ENCODE results near the gene ADCY1.

The ADCY1 gene

DNA sequence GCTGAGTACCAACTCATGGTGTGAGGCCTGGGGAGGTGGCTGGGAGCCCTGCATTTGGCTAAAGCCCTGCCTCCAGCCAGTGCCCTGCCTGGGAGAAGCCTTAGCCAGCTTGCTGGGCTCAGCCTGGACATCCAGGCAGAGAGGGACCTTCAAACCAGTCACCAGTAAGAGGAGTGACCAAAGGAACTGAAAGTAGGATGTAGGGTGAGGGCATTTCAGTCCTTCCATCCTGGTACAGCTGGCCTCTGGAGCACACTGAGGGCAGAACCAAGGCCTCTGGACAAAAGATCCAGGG is 124.8 kb downstream of the ADCY1 start:
- Histone ChIP-seq H3K4me1 (ENCODE audit: insufficient read depth, insufficient read length) (no peaks in the 10 kb centered on the region), H3K9me3 (ENCODE audit: insufficient read depth, low read length) (no peaks in the 10 kb centered on the region), H3K9ac (ENCODE audit: insufficient read length, low read depth) (no peak overlapping the region), H3K27me3 (ENCODE audit: insufficient read depth, insufficient read length) (no peaks in the 10 kb centered on the region), H3K36me3 (ENCODE audit: insufficient read depth, insufficient read length, low read length) (no peaks in the 10 kb centered on the region), H3K4me3 (ENCODE audit: insufficient read length, low read depth) (no peak overlapping the region)
- TF ChIP-seq SUZ12 (IDR thresholded peaks at IDR 0.05; ENCODE audit: extremely low read depth, insufficient read depth, insufficient read length): no peak
- no peak for TF ChIP-seq YY1 (IDR thresholded peaks at IDR 0.05; ENCODE audit: insufficient read depth, insufficient read length)
- no peak for TF ChIP-seq ZNF274 (IDR thresholded peaks at IDR 0.05; ENCODE audit: low read depth, low read length)
- no peak for DNase-seq (ENCODE audit: low read depth, low spot score)

DNA sequence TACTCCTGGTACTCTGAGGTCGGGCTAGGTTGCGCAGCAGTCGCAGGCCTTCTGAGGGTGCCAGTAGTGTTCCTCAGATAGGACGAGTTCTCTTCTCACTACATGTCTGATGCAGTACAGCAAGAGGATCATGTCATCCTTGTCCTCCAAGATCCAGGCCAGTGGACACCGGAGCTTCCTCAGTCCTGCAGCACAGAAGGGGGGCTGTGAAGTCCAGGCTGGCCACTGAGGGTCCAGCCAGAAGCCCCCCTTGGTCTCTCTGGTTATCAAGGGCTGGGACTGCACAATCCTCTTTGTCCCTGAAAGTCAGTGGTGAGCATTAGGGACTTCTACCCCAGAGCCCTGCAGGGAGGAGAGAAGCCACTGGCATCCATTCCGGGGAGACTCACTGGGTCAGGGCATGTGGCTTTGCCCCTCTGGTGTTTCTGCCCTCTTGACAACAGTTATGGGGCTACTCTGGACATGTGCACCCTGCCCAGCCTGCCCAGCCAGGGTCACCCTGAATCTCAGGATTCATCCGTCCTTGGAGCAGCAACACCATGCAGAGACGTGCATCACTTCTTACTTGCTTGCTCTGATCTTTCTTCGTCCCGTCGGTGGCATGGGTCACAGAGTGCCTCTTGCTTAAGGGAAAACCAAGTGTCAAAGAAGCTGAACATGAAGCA is 125.7 kb downstream of the ADCY1 start:
- H3K9me3 ChIP-seq (ENCODE audit: insufficient read depth, low read length): no peaks in the 10 kb centered on the region
- DNase-seq (ENCODE audit: low read depth, low spot score): no peak
- no peaks in the 10 kb centered on the region for H3K36me3 ChIP-seq (ENCODE audit: insufficient read depth, insufficient read length, low read length)
- H3K9ac ChIP-seq (ENCODE audit: insufficient read length, low read depth): no peak overlapping the region
- H3K4me1 ChIP-seq (ENCODE audit: insufficient read depth, insufficient read length): no peaks in the 10 kb centered on the region
- no peaks in the 10 kb centered on the region for H3K27me3 ChIP-seq (ENCODE audit: insufficient read depth, insufficient read length)
- TF ChIP-seq YY1 (IDR thresholded peaks at IDR 0.05; ENCODE audit: insufficient read depth, insufficient read length): no peak
- no peak for TF ChIP-seq SUZ12 (IDR thresholded peaks at IDR 0.05; ENCODE audit: extremely low read depth, insufficient read depth, insufficient read length)
- TF ChIP-seq ZNF274 (IDR thresholded peaks at IDR 0.05; ENCODE audit: low read depth, low read length): no peak
- H3K4me3 ChIP-seq (ENCODE audit: insufficient read length, low read depth): no peak overlapping the region

- no peaks in the 10 kb centered on the region for H3K4me1 ChIP-seq (ENCODE audit: insufficient read depth, insufficient read length)
- DNase-seq (ENCODE audit: low read depth, low spot score): no peak
- TF ChIP-seq YY1 (IDR thresholded peaks at IDR 0.05; ENCODE audit: insufficient read depth, insufficient read length): no peak
- TF ChIP-seq SUZ12 (IDR thresholded peaks at IDR 0.05; ENCODE audit: extremely low read depth, insufficient read depth, insufficient read length): no peak
- no peak for TF ChIP-seq ZNF274 (IDR thresholded peaks at IDR 0.05; ENCODE audit: low read depth, low read length)
These were observed 126.4 kb downstream of the ADCY1 start for GRCh38 chr7:45700556-45700955.

GRCh38 chr7:45701701-45702510 is 127.7 kb downstream of the ADCY1 start:
- Histone ChIP-seq H3K4me3 (ENCODE audit: insufficient read length, low read depth) (no peak overlapping the region), H3K27me3 (ENCODE audit: insufficient read depth, insufficient read length) (no peaks in the 10 kb centered on the region), H3K36me3 (ENCODE audit: insufficient read depth, insufficient read length, low read length) (no peaks in the 10 kb centered on the region), H3K4me1 (ENCODE audit: insufficient read depth, insufficient read length) (no peaks in the 10 kb centered on the region), H3K9ac (ENCODE audit: insufficient read length, low read depth) (no peak overlapping the region), H3K9me3 (ENCODE audit: insufficient read depth, low read length) (no peaks in the 10 kb centered on the region)
- TF ChIP-seq ZNF274 (IDR thresholded peaks at IDR 0.05; ENCODE audit: low read depth, low read length): no peak
- TF ChIP-seq YY1 (IDR thresholded peaks at IDR 0.05; ENCODE audit: insufficient read depth, insufficient read length): no peak
- TF ChIP-seq SUZ12 (IDR thresholded peaks at IDR 0.05; ENCODE audit: extremely low read depth, insufficient read depth, insufficient read length): no peak
- DNase-seq (ENCODE audit: low read depth, low spot score): no peak

More at GRCh38 chr7:45700556-45700955, 126.4 kb downstream of the ADCY1 start:
- no peaks in the 10 kb centered on the region for H3K9me3 ChIP-seq (ENCODE audit: insufficient read depth, low read length)
- no peak overlapping the region for H3K4me3 ChIP-seq (ENCODE audit: insufficient read length, low read depth)
- H3K36me3 ChIP-seq (ENCODE audit: insufficient read depth, insufficient read length, low read length): no peaks in the 10 kb centered on the region
- no peaks in the 10 kb centered on the region for H3K27me3 ChIP-seq (ENCODE audit: insufficient read depth, insufficient read length)
- no peak overlapping the region for H3K9ac ChIP-seq (ENCODE audit: insufficient read length, low read depth)

DNA sequence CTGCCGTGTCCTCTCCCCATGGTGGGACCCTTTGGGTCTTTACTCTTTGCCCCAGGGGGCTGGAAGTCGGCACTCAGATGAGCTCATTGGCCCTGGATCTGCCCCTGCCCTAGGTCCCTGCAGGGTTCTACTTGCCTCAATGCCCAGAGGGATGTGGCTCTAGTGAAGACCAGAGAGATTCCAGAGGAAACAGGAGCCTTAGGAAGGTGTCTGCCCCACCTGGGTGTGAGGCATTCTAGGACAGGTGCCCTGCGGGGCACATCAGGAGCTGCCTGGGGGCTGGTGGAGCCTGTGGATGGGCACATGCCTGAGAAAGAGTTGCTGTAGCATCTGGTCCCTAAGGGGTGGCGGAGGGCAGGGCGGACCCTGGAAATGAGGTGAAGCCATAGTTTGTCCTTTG is 128.6 kb downstream of the ADCY1 start:
- Histone ChIP-seq H3K9me3 (ENCODE audit: insufficient read depth, low read length) (no peaks in the 10 kb centered on the region), H3K9ac (ENCODE audit: insufficient read length, low read depth) (no peak overlapping the region), H3K4me1 (ENCODE audit: insufficient read depth, insufficient read length) (no peaks in the 10 kb centered on the region), H3K36me3 (ENCODE audit: insufficient read depth, insufficient read length, low read length) (no peaks in the 10 kb centered on the region), H3K4me3 (ENCODE audit: insufficient read length, low read depth) (no peak overlapping the region), H3K27me3 (ENCODE audit: insufficient read depth, insufficient read length) (no peaks in the 10 kb centered on the region)
- DNase-seq (ENCODE audit: low read depth, low spot score): no peak
- TF ChIP-seq SUZ12 (IDR thresholded peaks at IDR 0.05; ENCODE audit: extremely low read depth, insufficient read depth, insufficient read length) (no peak), ZNF274 (IDR thresholded peaks at IDR 0.05; ENCODE audit: low read depth, low read length) (no peak), YY1 (IDR thresholded peaks at IDR 0.05; ENCODE audit: insufficient read depth, insufficient read length) (no peak)

GRCh38 chr7:45703373-45703821 is 129.2 kb downstream of the ADCY1 start:
- no peak for TF ChIP-seq SUZ12 (IDR thresholded peaks at IDR 0.05; ENCODE audit: extremely low read depth, insufficient read depth, insufficient read length)
- TF ChIP-seq ZNF274 (IDR thresholded peaks at IDR 0.05; ENCODE audit: low read depth, low read length): no peak
- TF ChIP-seq YY1 (IDR thresholded peaks at IDR 0.05; ENCODE audit: insufficient read depth, insufficient read length): no peak
- H3K36me3 ChIP-seq (ENCODE audit: insufficient read depth, insufficient read length, low read length): peaks cover 2% of the 10 kb centered on the region
- H3K4me3 ChIP-seq (ENCODE audit: insufficient read length, low read depth): no peak overlapping the region
- H3K9ac ChIP-seq (ENCODE audit: insufficient read length, low read depth): no peak overlapping the region
- no peaks in the 10 kb centered on the region for H3K27me3 ChIP-seq (ENCODE audit: insufficient read depth, insufficient read length)
- DNase-seq (ENCODE audit: low read depth, low spot score): no peak
- H3K9me3 ChIP-seq (ENCODE audit: insufficient read depth, low read length): no peaks in the 10 kb centered on the region
- no peaks in the 10 kb centered on the region for H3K4me1 ChIP-seq (ENCODE audit: insufficient read depth, insufficient read length)

DNA sequence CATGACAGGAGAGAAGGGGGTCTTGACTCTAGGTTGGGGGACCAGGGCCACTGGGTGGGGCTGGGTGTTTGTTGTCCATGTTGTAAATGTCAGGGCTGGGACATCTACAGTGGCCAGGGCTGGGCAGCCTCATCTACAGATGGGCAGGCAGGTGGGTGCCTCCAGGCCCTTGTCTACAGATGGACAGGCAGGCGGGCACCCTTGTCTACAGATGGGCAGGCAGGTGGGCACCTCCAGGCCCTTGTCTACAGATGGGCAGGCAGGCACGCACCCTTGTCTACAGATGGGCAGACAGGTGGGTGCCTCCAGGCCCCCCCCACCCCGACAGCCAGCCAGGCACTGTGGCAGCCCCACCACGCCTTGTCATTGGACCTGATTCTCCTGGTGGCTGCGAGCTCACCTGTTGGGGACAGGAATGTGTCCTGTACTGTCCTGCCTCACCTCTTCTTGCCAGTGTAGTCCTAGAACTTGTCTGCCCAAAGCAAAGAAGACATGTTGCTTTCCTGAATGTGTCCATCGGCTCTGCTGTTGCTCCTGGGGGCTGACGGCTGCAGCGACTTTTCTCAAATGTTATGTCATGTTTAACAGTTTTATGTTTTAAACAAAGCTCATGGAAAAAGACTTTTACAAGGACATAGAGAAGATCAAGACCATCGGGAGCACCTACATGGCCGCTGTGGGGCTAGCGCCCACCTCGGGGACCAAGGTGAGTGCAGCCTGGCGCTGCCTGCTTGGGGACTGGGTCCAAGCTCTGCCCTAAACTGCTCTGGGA is 129.9 kb downstream of the ADCY1 start:
- Histone ChIP-seq H3K4me3 (ENCODE audit: insufficient read length, low read depth) (no peak overlapping the region), H3K4me1 (ENCODE audit: insufficient read depth, insufficient read length) (no peaks in the 10 kb centered on the region), H3K36me3 (ENCODE audit: insufficient read depth, insufficient read length, low read length) (peaks cover 3% of the 10 kb centered on the region), H3K9ac (ENCODE audit: insufficient read length, low read depth) (no peak overlapping the region), H3K9me3 (ENCODE audit: insufficient read depth, low read length) (no peaks in the 10 kb centered on the region), H3K27me3 (ENCODE audit: insufficient read depth, insufficient read length) (no peaks in the 10 kb centered on the region)
- TF ChIP-seq ZNF274 (IDR thresholded peaks at IDR 0.05; ENCODE audit: low read depth, low read length) (no peak), SUZ12 (IDR thresholded peaks at IDR 0.05; ENCODE audit: extremely low read depth, insufficient read depth, insufficient read length) (no peak), YY1 (IDR thresholded peaks at IDR 0.05; ENCODE audit: insufficient read depth, insufficient read length) (no peak)
- no peak for DNase-seq (ENCODE audit: low read depth, low spot score)

Data from NT2/D1 (cell line).